Bone marrow (tissue), 2 donors: ENCODE measurements around the gene FASLG.
A peak's percentile ranks its signal among the peaks of the same experiment; 100 is the strongest.
"Not testable (repeated sequence)": the region's sequence is repeated elsewhere in the genome, so short reads cannot be mapped to it uniquely, and the experiment has no call there.

Experiments
- DNase-seq, 2 donors: peaks; one replicate each; lab custom pipeline; 2025; lab: John Stamatoyannopoulos, UW

The FASLG gene, protein sequence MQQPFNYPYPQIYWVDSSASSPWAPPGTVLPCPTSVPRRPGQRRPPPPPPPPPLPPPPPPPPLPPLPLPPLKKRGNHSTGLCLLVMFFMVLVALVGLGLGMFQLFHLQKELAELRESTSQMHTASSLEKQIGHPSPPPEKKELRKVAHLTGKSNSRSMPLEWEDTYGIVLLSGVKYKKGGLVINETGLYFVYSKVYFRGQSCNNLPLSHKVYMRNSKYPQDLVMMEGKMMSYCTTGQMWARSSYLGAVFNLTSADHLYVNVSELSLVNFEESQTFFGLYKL

DNA sequence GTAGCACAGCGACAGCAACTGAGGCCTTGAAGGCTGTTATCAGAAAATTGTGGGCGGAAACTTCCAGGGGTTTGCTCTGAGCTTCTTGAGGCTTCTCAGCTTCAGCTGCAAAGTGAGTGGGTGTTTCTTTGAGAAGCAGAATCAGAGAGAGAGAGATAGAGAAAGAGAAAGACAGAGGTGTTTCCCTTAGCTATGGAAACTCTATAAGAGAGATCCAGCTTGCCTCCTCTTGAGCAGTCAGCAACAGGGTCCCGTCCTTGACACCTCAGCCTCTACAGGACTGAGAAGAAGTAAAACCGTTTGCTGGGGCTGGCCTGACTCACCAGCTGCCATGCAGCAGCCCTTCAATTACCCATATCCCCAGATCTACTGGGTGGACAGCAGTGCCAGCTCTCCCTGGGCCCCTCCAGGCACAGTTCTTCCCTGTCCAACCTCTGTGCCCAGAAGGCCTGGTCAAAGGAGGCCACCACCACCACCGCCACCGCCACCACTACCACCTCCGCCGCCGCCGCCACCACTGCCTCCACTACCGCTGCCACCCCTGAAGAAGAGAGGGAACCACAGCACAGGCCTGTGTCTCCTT lies at the start of gene FASLG:
Gene FASLG, plus strand, starts transcription at position 233 of the 583 bp plus-strand sequence. Its CDS starts 99 bp downstream, at position 332.
- DNase-seq, result no peak

DNA sequence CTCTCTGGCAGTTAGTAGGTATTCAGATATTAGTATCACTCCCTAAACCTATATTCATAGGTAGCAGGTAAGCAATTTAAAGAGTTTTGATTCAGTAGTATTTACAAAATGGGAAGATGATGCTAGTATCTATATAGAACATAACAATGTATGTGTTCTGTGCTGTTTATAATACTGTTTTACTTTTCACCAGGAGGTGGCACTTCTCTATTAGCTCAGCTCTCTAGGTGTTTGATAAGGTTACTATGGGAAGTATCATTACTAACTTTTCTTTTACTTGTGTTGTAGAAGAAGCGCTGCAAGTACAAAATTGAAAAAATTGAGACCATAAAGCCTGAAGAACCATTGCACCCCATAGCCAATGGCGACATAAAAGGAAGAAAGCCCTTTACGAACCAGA lies 49.4 kb upstream of the FASLG start:
- peak in 1 of 2 donors; percentile 40 for DNase-seq

DNA sequence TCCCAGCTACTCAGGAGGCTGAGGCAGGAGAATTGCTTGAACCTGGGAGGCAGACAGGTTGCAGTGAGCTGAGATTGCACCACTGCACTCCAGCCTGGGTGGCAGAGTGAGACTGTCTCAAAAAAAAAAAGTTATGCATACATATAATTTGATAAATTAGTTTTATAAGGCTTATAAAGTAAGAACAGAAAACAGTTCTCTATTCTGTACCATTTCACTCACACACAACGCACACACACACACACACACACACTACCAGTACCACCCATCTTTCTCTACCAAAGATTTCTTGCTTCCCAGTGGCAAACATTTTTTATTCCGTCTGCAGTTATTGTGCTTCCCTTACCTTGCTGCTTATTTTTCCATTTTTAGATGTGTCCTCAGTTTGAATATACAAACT lies 46.4 kb upstream of the FASLG start:
- DNase-seq, result no peak

DNA sequence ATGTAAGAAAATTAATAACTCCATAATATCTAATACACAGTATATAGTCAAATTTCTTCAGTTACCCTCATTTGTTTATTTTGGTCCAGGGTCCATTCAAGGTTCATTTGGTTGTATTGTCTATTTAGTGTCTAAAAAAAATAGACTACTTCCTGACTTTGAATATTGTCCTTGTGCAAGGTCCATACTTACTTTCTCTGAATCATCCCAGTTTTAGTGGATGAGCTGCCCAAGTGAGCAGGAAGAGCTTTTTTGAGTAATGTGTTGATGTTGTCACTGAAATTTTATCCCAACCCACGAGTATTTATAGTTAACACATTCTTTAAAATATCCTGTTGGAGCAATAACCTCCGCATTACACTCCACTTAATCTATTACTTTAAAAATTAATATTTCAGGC lies 45.6 kb upstream of the FASLG start:
- DNase-seq, result no peak

DNA sequence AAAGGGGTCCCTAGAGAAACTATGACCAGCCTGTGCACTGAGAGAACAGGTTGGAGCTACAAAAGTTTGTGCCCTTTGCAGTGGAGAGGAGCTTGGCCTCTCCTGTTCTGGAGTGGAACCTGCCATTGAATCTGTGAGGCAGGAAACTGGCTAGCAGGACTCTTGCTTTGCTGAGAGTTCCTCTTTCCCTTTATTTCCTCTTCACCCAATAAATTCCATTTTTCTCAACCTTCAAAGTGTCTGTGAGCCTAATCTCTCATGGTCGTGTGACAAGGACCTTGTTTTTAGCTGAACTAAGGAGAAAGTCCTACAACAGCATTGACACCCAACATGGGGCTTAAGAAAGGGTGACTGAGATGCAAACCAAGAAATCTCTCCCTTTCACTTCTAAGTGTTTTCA lies 42.7 kb upstream of the FASLG start:
- no peak for DNase-seq

DNA sequence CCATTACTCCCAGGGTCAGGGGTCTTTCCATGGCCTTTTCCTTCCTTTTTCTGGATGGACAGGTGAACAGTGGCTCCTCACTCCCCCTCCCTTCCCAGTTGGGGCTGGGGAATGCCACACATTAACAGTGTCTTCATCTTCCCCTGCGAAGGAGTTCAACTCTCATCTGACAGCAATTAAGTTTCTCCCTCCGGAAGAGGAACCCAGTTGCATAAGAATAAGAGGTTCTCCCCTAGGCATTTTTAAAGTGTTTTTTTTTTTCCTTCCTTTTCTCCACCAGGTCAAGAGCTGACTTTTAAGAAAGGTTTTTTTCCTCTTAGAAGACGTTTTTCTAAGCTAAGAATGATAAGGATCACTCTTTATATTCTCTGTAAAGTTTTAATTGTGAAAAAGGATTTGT lies 42.3 kb upstream of the FASLG start:
- no peak for DNase-seq

DNA sequence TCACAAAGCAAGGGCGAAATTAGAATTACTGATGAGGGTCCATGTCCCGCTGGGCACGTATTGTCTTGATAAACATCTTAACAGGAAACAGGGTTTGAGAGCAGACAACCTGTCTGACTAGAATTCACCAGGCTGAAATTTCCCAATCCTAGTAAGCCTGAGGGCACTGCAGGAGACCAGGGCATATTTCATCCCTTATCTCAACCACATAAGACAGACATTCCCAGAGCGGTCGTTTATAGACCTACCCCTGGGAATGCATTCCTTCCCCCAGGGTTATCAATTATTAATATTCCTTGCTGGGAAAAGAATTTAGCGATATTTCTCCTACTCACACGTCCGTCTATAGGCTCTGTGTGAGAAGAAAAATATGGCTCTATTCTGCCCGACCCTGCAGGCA lies 38.3 kb upstream of the FASLG start:
- DNase-seq, result not testable (repeated sequence)

DNA sequence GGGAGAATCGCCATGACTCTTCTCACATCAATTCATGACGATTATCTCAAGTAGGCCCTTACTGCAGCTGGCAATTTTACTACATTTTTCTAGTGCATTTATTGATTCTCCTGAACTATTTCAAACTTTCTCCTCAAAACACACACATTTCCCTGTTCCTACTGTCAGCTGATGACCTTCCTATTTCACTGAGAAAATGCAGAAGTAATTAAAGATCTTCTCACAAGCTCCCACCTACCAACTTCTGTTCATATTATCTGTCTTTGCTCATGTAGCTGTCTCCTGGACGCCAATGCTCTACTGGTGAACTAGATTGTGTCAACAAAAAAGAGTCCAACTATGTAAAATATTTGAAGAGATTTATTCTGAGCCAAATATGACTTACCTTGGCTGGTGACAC lies 36.4 kb upstream of the FASLG start:
- no peak for DNase-seq

DNA sequence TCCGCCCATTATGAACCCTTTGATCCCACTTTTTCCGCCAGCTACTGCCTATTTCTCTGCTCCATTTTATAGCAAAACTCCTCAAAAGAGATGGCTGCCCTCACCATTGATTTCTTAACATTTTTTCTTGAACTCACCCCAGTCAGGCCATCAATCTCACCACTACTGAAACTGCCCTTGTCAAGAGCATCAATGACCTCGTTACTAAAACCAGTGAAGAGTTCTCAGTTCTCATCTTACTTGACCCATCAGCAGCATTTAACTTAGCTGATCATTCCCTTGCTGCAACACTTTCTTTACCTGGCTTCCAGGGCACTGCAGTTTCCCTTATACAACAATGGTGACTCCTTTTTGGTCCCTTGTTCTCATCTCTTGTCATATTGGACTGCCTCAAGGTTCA lies 35.2 kb upstream of the FASLG start:
- no peak for DNase-seq

DNA sequence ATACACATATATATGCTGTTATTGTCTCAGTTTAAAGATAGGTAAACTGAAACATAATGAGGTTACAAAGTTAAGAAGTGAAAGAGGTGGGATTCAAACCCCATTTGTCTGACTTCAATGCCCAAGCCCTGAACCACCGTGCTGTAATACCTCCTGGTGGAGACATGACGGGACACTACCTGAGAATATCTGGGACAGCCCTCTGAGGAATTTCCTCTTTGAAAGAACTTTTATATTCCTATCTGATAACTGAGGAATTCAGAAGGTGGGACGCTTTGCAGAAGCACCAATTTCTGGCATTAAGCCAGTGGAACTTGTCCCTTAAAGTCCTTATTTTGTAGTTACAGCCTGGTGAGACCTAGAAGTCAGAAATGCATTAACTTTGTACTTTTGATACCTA lies 32.1 kb upstream of the FASLG start:
- no peak for DNase-seq

DNA sequence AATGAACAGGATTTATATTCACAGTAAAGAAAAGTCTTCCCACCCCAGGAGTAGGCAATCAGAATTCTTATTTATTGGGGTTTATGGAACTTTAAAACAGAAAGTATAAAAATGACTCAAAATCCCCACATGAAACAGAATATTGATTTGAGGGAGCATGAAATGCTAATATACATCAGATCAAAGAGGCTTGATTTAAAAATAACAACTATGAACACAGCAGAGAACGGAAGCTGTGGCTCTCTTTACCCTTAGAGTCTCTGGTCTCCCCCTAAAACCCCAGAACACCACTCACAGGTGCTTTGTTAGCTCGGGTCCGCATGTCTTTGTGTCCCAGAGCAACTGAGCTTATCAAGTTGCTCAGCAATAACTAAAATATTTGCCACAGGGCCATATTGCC lies 31.2 kb upstream of the FASLG start:
- DNase-seq, result no peak

DNA sequence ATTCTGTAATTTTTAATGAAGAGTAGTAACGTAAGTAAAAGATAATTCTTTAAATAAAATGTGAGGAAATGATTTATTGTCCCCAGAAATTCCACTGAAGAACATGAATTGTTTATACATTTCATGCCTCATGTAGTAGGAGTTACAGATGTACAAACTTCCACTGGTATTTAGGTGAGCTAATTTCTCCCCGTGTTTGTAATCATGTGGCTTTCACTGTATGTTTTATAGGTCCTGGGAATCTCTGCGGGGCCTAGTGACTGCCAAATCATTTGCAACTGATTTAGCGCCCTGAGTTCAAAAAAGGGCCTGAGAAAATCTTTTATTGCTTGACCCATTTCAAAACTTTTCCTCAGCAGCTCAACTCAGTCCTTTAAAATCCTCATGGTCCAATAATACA lies 30.5 kb upstream of the FASLG start:
- DNase-seq, result no peak

DNA sequence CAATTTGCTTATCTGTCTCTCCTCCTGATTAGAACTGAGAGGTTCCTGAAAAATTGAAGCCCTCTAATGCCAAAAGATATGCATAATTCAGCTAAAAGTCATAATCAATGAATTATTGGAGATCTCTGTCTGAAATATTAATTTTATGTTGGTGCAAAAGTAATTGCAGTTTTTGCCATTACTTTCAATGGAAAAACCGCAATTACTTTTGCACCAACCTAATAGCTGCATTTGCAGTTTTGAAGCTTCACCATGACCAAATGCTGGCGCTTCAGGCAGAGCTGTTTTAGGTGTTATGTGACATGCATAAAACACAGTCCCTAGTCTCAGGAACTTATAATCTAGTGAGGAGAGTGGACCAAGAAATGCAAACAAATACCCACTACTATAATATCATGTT lies 29.7 kb upstream of the FASLG start:
- no peak for DNase-seq

DNA sequence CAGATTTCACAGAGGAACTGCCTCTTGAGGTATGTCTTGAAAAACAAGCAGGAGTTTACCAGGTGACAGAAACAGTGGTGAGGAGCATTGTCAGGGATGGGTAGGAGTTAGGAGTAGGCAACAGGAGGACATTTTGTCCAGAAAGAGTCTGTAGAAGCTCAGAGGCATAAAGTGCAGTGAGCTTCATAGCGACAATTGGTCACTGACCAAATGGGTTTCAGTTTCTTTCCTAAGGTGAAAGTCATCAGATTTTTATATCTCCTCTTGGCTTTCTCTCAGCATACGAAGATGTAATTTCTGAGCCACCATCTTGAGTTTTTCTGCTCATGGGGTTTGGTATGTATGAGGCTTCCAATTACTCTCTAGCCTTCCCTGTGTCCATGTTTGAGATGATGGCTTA lies 29.3 kb upstream of the FASLG start:
- no peak for DNase-seq

DNA sequence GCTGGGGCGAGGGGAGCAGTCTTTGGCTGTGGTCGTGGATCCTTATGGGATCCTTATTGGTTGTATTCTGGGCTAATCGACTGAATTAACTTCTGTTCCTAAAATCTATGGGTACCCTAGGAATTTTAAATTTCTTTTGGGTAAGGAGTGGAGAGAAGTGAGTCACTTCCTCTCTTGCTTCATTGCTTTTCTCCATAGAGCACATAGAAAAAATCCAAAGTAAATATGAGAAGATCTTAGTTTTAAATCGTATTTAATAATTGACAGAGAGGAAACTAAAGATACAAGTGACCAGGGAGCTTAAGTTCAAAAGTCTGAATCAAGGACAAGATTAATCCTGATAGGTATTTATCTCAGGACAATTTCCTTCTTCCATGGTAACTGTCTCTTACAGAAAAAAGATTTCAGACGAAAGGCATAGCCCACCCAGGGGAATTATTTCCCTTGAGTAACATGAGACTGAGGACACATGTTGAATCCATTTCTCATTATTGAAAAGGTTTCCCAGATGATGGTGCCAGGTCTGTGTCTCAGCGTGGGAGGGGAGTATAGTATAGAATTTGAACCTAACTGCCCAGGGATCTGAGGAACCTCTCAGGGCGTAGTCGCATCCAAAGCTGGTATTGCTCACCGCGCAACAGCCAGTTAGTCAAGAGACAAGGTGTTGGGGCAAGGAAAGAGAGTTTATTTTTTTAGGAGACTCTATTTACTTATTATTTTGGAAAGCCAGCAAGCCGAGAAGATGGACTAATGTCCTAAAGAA lies 28.7 kb upstream of the FASLG start:
- DNase-seq, result no peak

DNA sequence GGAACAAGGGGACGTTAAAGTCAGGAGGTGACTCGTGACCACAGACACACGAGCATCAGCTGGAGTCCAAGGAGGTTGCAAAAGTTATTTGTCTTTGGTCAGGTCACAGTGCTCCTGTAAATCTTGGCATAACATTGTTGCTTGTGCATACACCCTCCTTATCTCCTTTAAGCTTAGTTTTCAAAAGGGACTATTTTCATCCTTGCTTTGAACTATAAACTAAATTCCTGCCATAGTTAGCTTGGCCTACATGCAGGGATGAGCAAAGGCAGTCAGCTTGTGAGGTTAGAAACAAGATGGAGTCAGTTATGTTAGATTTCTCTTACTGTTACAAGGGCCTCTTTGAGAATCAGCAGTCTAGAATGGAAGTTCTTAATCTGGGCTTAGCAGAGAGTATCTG lies 28.0 kb upstream of the FASLG start:
- DNase-seq, result no peak

DNA sequence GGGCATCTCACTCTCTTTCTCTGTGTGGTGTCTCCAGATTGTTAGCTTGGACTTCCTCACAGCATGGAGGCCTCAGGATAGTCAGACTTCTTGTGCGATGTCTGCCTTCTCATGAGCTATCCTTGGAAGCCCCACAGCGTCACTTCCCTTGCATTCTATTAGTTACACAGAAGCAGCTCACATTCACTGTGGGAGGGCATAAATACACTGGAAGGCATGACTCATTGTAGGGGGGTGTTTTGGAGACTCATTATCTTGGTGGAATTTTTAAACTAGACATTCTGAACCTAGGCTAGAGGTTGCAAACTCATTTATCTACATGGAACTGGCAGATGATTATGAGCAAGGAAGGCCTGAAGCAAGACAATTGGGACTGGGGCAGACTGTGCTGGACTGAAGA lies 21.4 kb upstream of the FASLG start:
- no peak for DNase-seq

DNA sequence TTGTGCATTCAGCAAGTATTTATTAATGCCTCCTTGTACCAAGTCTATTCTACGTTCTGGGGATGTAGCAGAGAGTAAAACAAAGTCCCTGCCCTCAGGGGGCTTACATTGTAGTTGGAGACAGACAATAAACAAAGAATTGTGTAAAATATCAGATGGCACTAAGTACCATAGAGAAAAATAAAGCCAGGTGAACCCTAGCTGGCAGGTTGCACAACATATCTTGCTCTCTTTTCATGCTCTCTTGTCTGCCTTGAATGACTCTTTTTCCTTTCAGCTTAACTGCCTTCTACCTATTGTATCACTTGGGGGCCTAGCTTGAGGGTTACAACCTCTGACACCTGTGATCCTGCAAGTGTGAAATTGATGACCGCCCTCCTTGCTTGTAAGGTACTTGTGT lies 20.7 kb upstream of the FASLG start:
- no peak for DNase-seq

DNA sequence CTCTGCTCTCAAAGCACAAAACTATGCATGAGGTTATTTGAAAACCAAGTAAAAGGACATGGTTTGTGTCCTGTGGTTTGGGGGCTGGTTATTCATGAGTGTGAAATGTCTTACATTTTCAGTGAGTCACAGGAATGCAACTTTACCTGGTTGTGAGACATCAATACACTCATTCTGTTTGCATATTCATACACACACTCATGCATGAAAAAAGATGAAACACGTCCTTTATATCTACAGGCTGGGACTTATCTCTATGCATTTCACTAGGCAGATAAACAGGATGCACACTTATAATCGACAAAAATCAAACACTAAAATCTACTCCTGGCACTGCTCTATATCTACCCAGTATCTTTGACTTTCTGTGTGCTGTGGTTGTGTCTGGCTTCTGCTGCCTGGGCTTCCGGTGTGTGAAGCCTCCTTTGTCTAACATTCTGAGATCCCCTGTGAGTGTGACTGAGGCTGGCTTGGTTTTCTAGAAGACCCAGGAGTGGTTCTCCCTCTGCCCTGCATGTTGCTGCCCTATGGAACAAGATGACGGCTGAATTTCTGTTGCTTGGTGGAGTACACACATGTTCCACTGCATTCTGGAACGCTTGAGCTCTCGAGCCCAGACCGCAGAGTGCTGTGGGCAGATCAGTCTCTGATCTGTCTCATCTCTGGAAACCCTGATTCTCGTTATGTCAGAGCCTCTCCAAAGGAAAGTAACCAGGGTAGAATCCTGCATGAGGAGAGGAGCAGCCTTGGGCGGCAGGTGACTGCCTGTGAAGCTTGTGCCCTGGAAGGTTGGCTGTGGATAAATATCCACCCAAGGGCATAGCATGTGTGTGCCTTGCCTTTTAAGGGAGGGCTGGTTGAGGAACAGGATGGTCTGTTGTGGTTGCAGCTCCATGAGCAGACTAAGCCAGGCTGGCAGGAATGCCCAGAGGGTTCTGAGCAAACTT lies 19.7 kb upstream of the FASLG start:
- no peak for DNase-seq

DNA sequence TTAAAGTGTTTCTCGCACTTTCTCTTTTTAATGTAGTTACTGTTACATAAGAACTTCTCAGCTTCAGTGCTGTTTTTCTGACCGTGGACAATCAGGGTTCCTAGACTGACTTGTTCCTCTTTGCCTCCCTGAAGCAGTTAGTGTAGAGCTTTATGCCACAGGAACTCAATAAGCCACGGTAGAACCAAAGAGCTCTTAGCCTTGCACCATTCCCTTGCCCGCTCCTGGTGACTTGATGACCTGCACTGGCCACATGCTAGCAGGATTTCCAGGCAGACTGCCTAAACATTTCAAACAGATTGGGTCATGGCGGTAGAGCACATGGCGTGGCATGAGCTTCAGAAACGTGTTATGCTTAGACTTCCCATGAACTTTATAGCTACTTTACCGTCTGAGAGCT lies 18.8 kb upstream of the FASLG start:
- DNase-seq, result no peak

DNA sequence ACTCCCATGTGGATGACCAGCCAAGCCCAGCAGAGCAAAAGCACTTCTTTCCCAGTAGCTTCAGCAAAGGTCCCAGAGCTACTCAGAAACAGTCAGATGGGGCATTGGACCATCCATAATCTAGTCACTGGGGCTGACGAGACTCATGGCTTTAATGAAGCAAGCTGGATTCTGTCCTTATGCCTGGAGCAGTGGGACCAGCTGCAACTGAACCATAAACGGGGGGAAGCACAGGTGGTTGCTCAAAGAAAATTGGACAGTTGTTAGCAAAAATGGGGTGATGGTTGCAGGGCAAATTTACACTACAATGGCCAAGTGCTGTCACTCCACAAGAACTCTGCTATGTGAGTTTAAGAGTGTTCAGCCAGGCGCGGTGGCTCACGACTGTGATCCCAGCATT lies 17.4 kb upstream of the FASLG start:
- no peak for DNase-seq

DNA sequence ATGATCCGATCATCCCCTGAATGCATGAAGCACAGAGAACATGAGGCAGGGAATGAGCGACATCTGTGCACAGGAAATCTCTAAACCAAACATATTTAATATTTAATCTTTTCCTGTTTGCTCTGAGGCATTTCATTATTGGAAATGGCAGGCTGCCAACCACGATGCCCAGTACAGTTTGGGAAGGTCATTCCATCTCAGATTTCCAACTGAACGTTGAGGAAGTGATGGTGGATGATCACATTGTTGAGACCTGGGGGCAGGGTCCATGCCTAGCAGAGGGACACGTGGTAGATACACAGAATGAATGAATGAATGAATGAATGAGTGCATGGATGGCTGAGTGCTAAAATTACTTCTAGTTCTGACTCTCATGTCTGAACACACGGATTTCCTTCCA lies 15.9 kb upstream of the FASLG start:
- no peak for DNase-seq
